Measurements from ENCODE around the gene BBX.

BBX gene

GRCh38 chr3:107578523-107578922 is 55.8 kb downstream of the BBX start:
- H3K27me3 ChIP-seq (ENCODE audit: control insufficient read depth, insufficient read depth, low read length) = no peaks in the 10 kb centered on the region
- H3K4me2 ChIP-seq (ENCODE audit: low read length) = no peak overlapping the region
- no peak overlapping the region for H3K9ac ChIP-seq (ENCODE audit: low read depth, low read length)
- no peaks in the 10 kb centered on the region for H3K9me3 ChIP-seq (replicated peaks; ENCODE audit: low read length)
- no peaks in the 10 kb centered on the region for H3K36me3 ChIP-seq (ENCODE audit: insufficient read depth, low read length)
- H3K4me1 ChIP-seq (ENCODE audit: control insufficient read depth, insufficient read depth, low read length) = no peaks in the 10 kb centered on the region
- H3K4me3 ChIP-seq (ENCODE audit: low read length) = no peak overlapping the region

- no peak overlapping the region for H3K4me2 ChIP-seq (ENCODE audit: low read length)
- H3K4me1 ChIP-seq (ENCODE audit: control insufficient read depth, insufficient read depth, low read length) = no peaks in the 10 kb centered on the region
- no peaks in the 10 kb centered on the region for H3K9me3 ChIP-seq (replicated peaks; ENCODE audit: low read length)
- H3K36me3 ChIP-seq (ENCODE audit: insufficient read depth, low read length) = no peaks in the 10 kb centered on the region
- no peaks in the 10 kb centered on the region for H3K27me3 ChIP-seq (ENCODE audit: control insufficient read depth, insufficient read depth, low read length)
- H3K9ac ChIP-seq (ENCODE audit: low read depth, low read length) = no peak overlapping the region
- H3K4me3 ChIP-seq (ENCODE audit: low read length) = no peak overlapping the region
Observed at GRCh38 chr3:107579371-107579770, 56.6 kb downstream of the BBX start.

GRCh38 chr3:107581230-107581629 is 58.5 kb downstream of the BBX start:
- Histone ChIP-seq H3K27me3 (ENCODE audit: control insufficient read depth, insufficient read depth, low read length) (no peaks in the 10 kb centered on the region), H3K4me3 (ENCODE audit: low read length) (no peak overlapping the region), H3K9me3 (replicated peaks; ENCODE audit: low read length) (no peaks in the 10 kb centered on the region), H3K4me2 (ENCODE audit: low read length) (no peak overlapping the region), H3K36me3 (ENCODE audit: insufficient read depth, low read length) (no peaks in the 10 kb centered on the region), H3K4me1 (ENCODE audit: control insufficient read depth, insufficient read depth, low read length) (no peaks in the 10 kb centered on the region), H3K9ac (ENCODE audit: low read depth, low read length) (no peak overlapping the region)

- Histone ChIP-seq H3K9me3 (replicated peaks; ENCODE audit: low read length) (no peaks in the 10 kb centered on the region), H3K4me3 (ENCODE audit: low read length) (no peak overlapping the region), H3K9ac (ENCODE audit: low read depth, low read length) (no peak overlapping the region), H3K27me3 (ENCODE audit: control insufficient read depth, insufficient read depth, low read length) (no peaks in the 10 kb centered on the region), H3K36me3 (ENCODE audit: insufficient read depth, low read length) (no peaks in the 10 kb centered on the region), H3K4me1 (ENCODE audit: control insufficient read depth, insufficient read depth, low read length) (no peaks in the 10 kb centered on the region), H3K4me2 (ENCODE audit: low read length) (no peak overlapping the region)
Observed at GRCh38 chr3:107588217-107588616, 65.5 kb downstream of the BBX start.

GRCh38 chr3:107589454-107589853 is 66.7 kb downstream of the BBX start:
- H3K9ac ChIP-seq (ENCODE audit: low read depth, low read length) = no peak overlapping the region
- no peaks in the 10 kb centered on the region for H3K27me3 ChIP-seq (ENCODE audit: control insufficient read depth, insufficient read depth, low read length)
- no peaks in the 10 kb centered on the region for H3K36me3 ChIP-seq (ENCODE audit: insufficient read depth, low read length)
- H3K4me3 ChIP-seq (ENCODE audit: low read length) = no peak overlapping the region
- no peaks in the 10 kb centered on the region for H3K9me3 ChIP-seq (replicated peaks; ENCODE audit: low read length)
- H3K4me2 ChIP-seq (ENCODE audit: low read length) = no peak overlapping the region
- no peaks in the 10 kb centered on the region for H3K4me1 ChIP-seq (ENCODE audit: control insufficient read depth, insufficient read depth, low read length)

- no peak overlapping the region for H3K9ac ChIP-seq (ENCODE audit: low read depth, low read length)
- no peak overlapping the region for H3K4me3 ChIP-seq (ENCODE audit: low read length)
- no peak overlapping the region for H3K4me2 ChIP-seq (ENCODE audit: low read length)
- no peaks in the 10 kb centered on the region for H3K36me3 ChIP-seq (ENCODE audit: insufficient read depth, low read length)
- H3K27me3 ChIP-seq (ENCODE audit: control insufficient read depth, insufficient read depth, low read length) = no peaks in the 10 kb centered on the region
- H3K9me3 ChIP-seq (replicated peaks; ENCODE audit: low read length) = no peaks in the 10 kb centered on the region
- no peaks in the 10 kb centered on the region for H3K4me1 ChIP-seq (ENCODE audit: control insufficient read depth, insufficient read depth, low read length)
Observed at GRCh38 chr3:107590786-107591185, 68.0 kb downstream of the BBX start.

GRCh38 chr3:107592073-107592472 is 69.3 kb downstream of the BBX start:
- no peaks in the 10 kb centered on the region for H3K4me1 ChIP-seq (ENCODE audit: control insufficient read depth, insufficient read depth, low read length)

GRCh38 chr3:107594870-107595269 is 72.1 kb downstream of the BBX start:
- no peaks in the 10 kb centered on the region for H3K27me3 ChIP-seq (ENCODE audit: control insufficient read depth, insufficient read depth, low read length)
- H3K9me3 ChIP-seq (replicated peaks; ENCODE audit: low read length) = no peaks in the 10 kb centered on the region
- H3K9ac ChIP-seq (ENCODE audit: low read depth, low read length) = no peak overlapping the region
- no peak overlapping the region for H3K4me3 ChIP-seq (ENCODE audit: low read length)
- H3K36me3 ChIP-seq (ENCODE audit: insufficient read depth, low read length) = no peaks in the 10 kb centered on the region
- H3K4me1 ChIP-seq (ENCODE audit: control insufficient read depth, insufficient read depth, low read length) = peaks cover 11% of the 10 kb centered on the region
- H3K4me2 ChIP-seq (ENCODE audit: low read length) = no peak overlapping the region

More at GRCh38 chr3:107592073-107592472, 69.3 kb downstream of the BBX start:
- H3K36me3 ChIP-seq (ENCODE audit: insufficient read depth, low read length) = no peaks in the 10 kb centered on the region
- no peaks in the 10 kb centered on the region for H3K27me3 ChIP-seq (ENCODE audit: control insufficient read depth, insufficient read depth, low read length)
- H3K9me3 ChIP-seq (replicated peaks; ENCODE audit: low read length) = no peaks in the 10 kb centered on the region
- H3K4me3 ChIP-seq (ENCODE audit: low read length) = no peak overlapping the region
- no peak overlapping the region for H3K9ac ChIP-seq (ENCODE audit: low read depth, low read length)
- no peak overlapping the region for H3K4me2 ChIP-seq (ENCODE audit: low read length)

GRCh38 chr3:107596639-107597038 is 73.9 kb downstream of the BBX start:
- peaks cover 22% of the 10 kb centered on the region for H3K4me1 ChIP-seq (ENCODE audit: control insufficient read depth, insufficient read depth, low read length)
- no peaks in the 10 kb centered on the region for H3K9me3 ChIP-seq (replicated peaks; ENCODE audit: low read length)
- no peaks in the 10 kb centered on the region for H3K36me3 ChIP-seq (ENCODE audit: insufficient read depth, low read length)
- no peak overlapping the region for H3K4me3 ChIP-seq (ENCODE audit: low read length)
- H3K4me2 ChIP-seq (ENCODE audit: low read length) = no peak overlapping the region
- H3K9ac ChIP-seq (ENCODE audit: low read depth, low read length) = no peak overlapping the region
- H3K27me3 ChIP-seq (ENCODE audit: control insufficient read depth, insufficient read depth, low read length) = no peaks in the 10 kb centered on the region

GRCh38 chr3:107598926-107599771 is 76.4 kb downstream of the BBX start:
- H3K9ac ChIP-seq (ENCODE audit: low read depth, low read length) = peak overlapping the region; percentile 71
- H3K9me3 ChIP-seq (replicated peaks; ENCODE audit: low read length) = no peaks in the 10 kb centered on the region
- peak overlapping the region; percentile 89 for H3K4me2 ChIP-seq (ENCODE audit: low read length)
- H3K36me3 ChIP-seq (ENCODE audit: insufficient read depth, low read length) = no peaks in the 10 kb centered on the region
- H3K4me1 ChIP-seq (ENCODE audit: control insufficient read depth, insufficient read depth, low read length) = peaks cover 24% of the 10 kb centered on the region
- H3K27me3 ChIP-seq (ENCODE audit: control insufficient read depth, insufficient read depth, low read length) = no peaks in the 10 kb centered on the region
- peak overlapping the region; percentile 58 for H3K4me3 ChIP-seq (ENCODE audit: low read length)

- Histone ChIP-seq H3K9me3 (replicated peaks; ENCODE audit: low read length) (no peaks in the 10 kb centered on the region), H3K9ac (ENCODE audit: low read depth, low read length) (peak overlapping the region; percentile 71), H3K36me3 (ENCODE audit: insufficient read depth, low read length) (no peaks in the 10 kb centered on the region), H3K4me3 (ENCODE audit: low read length) (peak overlapping the region; percentile 58), H3K4me1 (ENCODE audit: control insufficient read depth, insufficient read depth, low read length) (peaks cover 30% of the 10 kb centered on the region), H3K27me3 (ENCODE audit: control insufficient read depth, insufficient read depth, low read length) (no peaks in the 10 kb centered on the region), H3K4me2 (ENCODE audit: low read length) (peak overlapping the region; percentile 89)
Observed at GRCh38 chr3:107599772-107600145, 77.0 kb downstream of the BBX start.

GRCh38 chr3:107600780-107601179 is 78.0 kb downstream of the BBX start:
- no peaks in the 10 kb centered on the region for H3K9me3 ChIP-seq (replicated peaks; ENCODE audit: low read length)
- H3K4me2 ChIP-seq (ENCODE audit: low read length) = peak overlapping the region; percentile 89
- no peak overlapping the region for H3K4me3 ChIP-seq (ENCODE audit: low read length)
- no peaks in the 10 kb centered on the region for H3K27me3 ChIP-seq (ENCODE audit: control insufficient read depth, insufficient read depth, low read length)
- no peak overlapping the region for H3K9ac ChIP-seq (ENCODE audit: low read depth, low read length)
- peaks cover 40% of the 10 kb centered on the region for H3K4me1 ChIP-seq (ENCODE audit: control insufficient read depth, insufficient read depth, low read length)
- H3K36me3 ChIP-seq (ENCODE audit: insufficient read depth, low read length) = no peaks in the 10 kb centered on the region

Measured in skeletal muscle satellite cell (primary cell).